HG03565 (cell line): ENCODE data around the gene NDEL1.

Experiments used
- ATAC-seq: cut with Tn5 transposase; IDR thresholded peaks from one replicate; pipeline ENCODE4 v1.9.1; 2021; ENCODE audit warnings: mild to moderate bottlenecking, moderate library complexity; ENCODE audit not compliant: unreplicated experiment

The NDEL1 gene

GRCh38 chr17:8413328-8413727 is 22.4 kb upstream of the NDEL1 start:
- ATAC-seq, result no peak

GRCh38 chr17:8413938-8414337 is 21.7 kb upstream of the NDEL1 start:
- no peak for ATAC-seq

DNA sequence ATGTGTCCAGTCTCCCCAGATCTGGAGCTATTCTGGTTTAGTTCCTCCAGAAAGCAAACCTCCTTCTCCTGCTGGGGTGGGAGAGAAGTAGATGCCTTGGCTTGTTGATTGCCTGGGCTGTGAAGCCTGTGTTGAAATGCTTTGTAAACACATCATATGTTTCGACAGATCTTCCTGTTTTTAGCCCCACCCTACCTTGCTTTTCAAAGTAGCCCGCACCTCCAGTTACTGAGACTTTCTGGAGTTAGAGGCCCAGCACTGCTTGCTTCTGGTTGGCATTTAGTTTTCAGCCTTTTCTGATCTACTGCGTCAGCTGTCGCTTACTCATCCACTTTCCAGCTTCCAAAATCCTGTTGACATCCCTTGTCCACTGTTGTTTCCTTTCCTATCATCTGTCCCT is 17.9 kb upstream of the NDEL1 start:
- ATAC-seq, result no peak

GRCh38 chr17:8418471-8418870 is 17.2 kb upstream of the NDEL1 start:
- ATAC-seq, result no peak

DNA sequence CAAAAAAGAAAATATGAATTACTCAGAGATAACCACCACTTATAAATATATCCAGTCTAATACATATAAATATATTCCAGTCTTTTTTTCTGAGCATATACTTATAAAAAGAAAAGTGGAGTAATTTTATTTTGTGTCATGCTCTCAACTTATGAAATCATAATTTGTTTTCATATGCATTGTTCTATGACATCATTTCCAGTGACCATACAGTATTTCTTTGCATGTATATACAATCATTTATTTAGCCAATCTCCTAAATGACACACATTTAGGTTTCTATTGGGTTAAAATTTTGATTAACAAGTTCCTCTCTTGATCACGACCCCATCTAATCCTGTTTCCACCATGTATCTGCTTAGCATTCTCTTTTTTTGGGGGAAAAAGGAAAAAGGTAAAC is 16.4 kb upstream of the NDEL1 start:
- no peak for ATAC-seq

DNA sequence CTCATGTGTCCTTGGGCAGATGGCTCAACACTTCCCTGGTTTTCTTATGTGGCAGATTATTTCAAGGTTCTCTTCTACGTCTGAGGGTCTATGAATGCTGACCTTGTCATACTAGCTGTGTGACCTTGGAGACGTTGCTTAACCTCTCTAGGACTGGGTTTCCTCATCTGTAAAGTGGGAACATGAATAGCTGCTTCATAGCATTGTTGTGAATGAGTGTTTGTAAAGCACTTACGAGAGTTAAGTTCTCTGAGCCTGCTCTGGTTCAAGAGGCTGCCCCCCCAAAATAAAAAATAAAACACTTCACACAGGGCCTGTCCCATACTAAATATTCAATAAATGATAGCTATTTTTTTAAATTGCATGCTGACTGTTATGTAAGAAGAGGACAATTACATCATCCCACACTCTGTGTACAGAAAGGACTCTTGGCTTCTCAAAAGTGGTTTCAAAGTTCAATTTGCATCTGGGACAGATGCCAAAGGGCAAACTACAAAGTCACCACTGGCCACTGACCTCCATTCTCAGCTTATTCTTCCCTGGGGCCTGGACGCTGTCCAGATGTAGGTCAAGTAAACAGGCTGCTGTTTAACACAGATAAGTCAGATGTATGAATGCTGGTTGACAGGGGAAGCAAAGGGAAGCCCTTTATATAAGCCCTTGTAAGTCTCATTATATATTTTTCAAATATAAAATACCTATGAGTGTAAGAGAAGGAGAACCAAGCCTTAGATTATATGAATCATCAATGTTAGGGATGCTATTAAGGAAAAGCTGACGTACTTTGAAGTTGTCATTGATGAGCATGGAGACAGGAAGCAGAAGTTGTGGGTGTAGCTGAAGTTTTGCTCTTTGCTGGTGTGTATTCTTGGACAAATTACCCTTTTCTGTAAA is 15.4 kb upstream of the NDEL1 start:
- no peak for ATAC-seq

- no peak for ATAC-seq
Observed at GRCh38 chr17:8421571-8421970, 14.1 kb upstream of the NDEL1 start.

GRCh38 chr17:8426094-8426720 is 9.5 kb upstream of the NDEL1 start:
- ATAC-seq, result no peak

GRCh38 chr17:8426802-8427201 is 8.9 kb upstream of the NDEL1 start:
- ATAC-seq, result no peak

DNA sequence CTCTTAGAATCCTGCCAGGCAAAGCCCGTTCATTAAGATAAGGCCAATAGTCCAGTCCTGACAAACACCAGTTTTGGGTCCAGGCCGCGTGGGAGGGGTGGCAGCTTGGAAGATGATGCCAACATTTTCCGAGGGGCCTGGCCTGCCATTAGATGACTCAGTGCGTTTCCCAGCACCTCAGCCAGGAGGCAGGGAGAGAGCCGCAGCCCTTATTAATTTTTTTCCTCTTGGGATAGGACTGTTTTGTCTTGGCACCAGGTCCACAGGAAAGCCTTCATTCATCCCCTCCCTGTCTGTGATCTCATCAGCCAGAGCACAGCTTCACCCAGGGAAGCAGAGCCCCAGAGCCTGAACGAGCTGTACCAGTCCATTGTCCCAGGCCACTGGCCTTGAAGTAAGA is 4.7 kb upstream of the NDEL1 start:
- ATAC-seq, result no peak

DNA sequence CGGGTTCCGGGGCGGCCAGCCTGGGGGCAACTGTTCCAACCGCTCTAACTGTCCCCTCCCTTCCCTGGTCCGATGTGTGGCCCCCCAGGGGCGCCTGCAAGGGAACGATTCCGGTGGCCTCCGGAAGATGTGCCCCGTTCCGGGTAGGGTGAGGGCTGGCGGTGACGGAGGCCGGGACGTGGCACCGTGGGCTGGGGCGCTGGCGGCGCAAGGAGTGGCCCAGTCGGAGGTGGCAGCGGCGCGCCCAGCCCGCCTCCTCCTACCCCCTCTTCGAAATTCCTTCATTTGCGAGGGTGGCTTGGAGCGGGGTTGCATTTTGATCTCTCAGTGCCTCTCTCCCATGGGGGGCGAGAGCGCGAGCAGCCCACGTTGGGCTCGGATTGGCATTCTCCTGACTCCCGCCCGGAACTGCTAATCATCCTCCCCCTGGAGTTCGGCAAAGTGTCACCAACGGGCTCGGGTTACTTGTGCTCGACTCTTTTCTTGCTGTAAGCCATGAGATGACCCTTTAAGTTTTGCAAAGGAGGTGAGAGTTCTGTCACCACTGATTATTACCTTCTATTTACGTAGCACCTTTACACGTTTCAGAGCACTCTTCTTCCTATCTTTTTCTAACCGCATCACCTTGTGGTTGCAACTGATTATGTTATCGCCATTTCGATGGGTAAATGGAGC is 622 bp downstream of the NDEL1 start:
- ATAC-seq, result peak; percentile 10

DNA sequence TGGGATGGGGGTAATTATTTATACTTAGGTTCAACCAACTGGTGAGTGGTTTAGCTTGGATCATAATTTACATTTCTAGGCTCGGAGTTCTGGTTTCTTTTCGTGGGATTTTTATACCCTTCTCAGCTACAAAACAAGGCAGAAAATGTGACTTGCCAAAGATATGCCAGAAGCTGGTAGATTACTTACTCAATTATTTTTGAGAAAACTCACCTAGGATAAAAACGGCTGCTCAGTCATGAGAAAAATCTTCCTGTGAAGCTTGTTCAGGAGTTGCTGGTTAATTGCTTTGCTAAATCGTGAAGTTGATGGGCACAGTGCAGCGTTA is 1.1 kb downstream of the NDEL1 start:
- ATAC-seq, result no peak

GRCh38 chr17:8438441-8438840 is 2.8 kb downstream of the NDEL1 start:
- ATAC-seq, result no peak

- ATAC-seq, result no peak
Observed at GRCh38 chr17:8439681-8440080, 4.0 kb downstream of the NDEL1 start.

GRCh38 chr17:8441690-8442089 is 6.0 kb downstream of the NDEL1 start:
- no peak for ATAC-seq

DNA sequence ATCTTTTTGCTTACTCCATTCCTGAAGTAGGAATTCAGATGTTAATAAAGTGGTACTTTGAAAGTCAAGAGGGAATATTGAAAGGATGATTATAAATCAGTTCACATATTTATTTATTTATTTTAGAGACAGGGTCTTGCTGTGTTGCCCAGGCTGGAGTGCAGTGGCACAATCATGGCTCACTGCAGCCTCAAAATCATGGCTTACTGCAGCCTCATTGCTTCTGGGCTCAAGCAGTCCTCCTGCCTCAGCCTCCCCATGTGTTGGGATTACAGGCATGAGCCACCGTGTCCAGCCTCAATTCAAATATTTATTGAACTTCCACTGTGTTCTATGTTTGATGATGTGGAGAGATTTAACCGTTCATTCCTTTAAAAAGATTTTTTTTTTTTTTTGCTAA is 6.6 kb downstream of the NDEL1 start:
- ATAC-seq, result no peak

- no peak for ATAC-seq
Observed at GRCh38 chr17:8443756-8444155, 8.1 kb downstream of the NDEL1 start.

- ATAC-seq, result no peak
Observed at GRCh38 chr17:8444494-8444893, 8.8 kb downstream of the NDEL1 start.

DNA sequence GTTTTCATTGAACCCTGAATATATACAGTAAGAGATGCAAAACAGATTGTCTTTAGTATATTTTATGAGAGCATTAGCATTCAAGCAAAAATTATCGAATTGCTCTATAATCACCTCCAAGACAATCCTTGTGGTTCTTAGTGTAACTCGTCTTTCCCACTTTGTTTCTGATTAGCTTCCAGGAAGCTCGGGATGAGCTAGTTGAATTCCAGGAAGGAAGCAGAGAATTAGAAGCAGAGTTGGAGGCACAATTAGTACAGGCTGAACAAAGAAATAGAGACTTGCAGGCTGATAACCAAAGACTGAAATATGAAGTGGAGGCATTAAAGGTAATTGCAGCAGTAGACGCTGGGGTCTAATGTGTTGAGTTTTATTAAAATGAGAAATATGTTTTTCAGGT is 9.9 kb downstream of the NDEL1 start:
- no peak for ATAC-seq

GRCh38 chr17:8447799-8448198 is 12.1 kb downstream of the NDEL1 start:
- ATAC-seq, result no peak

- ATAC-seq, result no peak
Observed at GRCh38 chr17:8448310-8448709, 12.6 kb downstream of the NDEL1 start.
